Measurements from ENCODE around the gene SLC27A3. TPM values are rescaled to one million over a fixed set of nuclear protein-coding genes. Genes with fewer than 3 reads are reported as not detected.

SLC27A3 gene
- total and polyA plus RNA-seq, 2 of the 8 experiments (the other 6 are each of a cell fraction or from before 2014, with no cell fraction given) = 39.1 to 40.1 TPM

DNA sequence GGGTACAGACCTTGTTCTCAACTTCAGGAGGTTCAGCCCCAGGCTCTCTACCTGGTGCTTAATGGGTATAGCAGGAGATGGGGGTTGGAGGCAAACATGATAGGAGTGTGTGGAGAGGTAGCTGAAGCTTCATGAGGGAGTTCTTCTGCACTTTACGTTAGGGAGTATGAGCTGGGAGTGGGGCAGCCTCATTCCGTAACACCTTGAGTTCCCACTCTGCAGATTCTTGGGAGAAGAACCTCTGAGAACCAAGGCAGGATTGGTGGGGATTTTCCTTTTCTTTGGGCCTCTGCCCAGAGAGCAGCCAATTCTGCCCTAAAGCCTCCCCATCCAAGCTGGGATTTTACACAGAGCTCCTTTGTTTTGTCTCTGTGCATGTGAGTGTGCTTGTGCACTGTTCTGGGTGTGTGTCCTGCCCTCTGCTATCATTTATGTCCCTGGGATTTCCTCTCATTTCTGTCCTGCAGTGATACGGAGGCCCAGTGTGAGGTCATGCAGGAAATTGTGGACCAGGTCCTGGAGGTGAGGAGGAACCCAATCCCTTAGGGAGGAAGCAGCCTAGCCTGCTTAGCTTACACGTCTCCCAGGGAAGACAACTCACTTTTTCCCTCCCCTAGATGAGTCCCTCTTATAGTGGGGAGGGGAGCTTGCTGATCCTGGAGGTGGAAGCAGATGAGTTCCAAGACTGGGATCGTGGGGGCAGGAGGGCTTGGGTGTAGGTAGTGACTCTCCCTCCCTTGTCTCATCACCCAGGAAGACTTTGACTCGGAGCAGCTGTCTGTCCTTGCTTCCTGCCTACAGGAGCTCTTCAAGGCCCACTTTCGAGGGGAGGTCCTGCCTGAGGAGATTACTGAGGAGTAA is 11.6 kb upstream of the SLC27A3 start:
- H3K27me3 ChIP-seq (replicated peaks in 1 of 4; ENCODE audit: control insufficient read depth in 3 of 4, extremely low read depth in 1 of 4, insufficient read depth in 3 of 4, low read length in 3 of 4) = no peaks in the 10 kb centered on the region
- H2AK5ac ChIP-seq (ENCODE audit: low read depth, low read length) = no peak overlapping the region
- H4K5ac ChIP-seq (ENCODE audit: insufficient read length, low read depth, low read length) = no peak overlapping the region
- H3K18ac ChIP-seq (ENCODE audit: extremely low read depth, low read length) = no peak overlapping the region
- CTCF ChIA-PET (ENCODE audit: partially characterized antibody) = interaction anchor here (0.6 to 12.1 kb wide), 7 partner anchors 9 to 88 kb away, joined by 3 to 172 read pairs (median 7); partner anchors contain the start of genes ILF2, NPR1 and SLC27A3
- H3K36me3 ChIP-seq (ENCODE audit: control insufficient read depth in 2 of 4, insufficient read depth in 4 of 4, low read length in 3 of 4) = peaks cover 19 to 71% (median 63%) of the 10 kb centered on the region in 4 experiments
- H3K4me2 ChIP-seq (ENCODE audit: insufficient read depth in 1 of 2, low read depth in 2 of 2, low read length in 2 of 2) = no peak overlapping the region
- H2BK120ac ChIP-seq (replicated peaks; ENCODE audit: low read depth, low read length) = no peak overlapping the region
- TF ChIP-seq TAF1 (IDR thresholded peaks at IDR 0.05; ENCODE audit: low read depth, low read length) (no peak), SP2 (IDR thresholded peaks at IDR 0.05; ENCODE audit: low read length) (no peak), CREB1 (IDR thresholded peaks at IDR 0.05) (no peak), NANOG (IDR thresholded peaks at IDR 0.05; ENCODE audit: insufficient read depth, low read depth, low read length, poor library complexity, severe bottlenecking) (no peak)
- TF ChIP-seq, protein P1, sequence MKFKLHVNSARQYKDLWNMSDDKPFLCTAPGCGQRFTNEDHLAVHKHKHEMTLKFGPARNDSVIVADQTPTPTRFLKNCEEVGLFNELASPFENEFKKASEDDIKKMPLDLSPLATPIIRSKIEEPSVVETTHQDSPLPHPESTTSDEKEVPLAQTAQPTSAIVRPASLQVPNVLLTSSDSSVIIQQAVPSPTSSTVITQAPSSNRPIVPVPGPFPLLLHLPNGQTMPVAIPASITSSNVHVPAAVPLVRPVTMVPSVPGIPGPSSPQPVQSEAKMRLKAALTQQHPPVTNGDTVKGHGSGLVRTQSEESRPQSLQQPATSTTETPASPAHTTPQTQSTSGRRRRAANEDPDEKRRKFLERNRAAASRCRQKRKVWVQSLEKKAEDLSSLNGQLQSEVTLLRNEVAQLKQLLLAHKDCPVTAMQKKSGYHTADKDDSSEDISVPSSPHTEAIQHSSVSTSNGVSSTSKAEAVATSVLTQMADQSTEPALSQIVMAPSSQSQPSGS (IDR thresholded peaks at IDR 0.05; ENCODE audit: low read length) = no peak
- no peak overlapping the region for H3K23ac ChIP-seq (ENCODE audit: insufficient read length)
- no peak overlapping the region for H3K14ac ChIP-seq (ENCODE audit: insufficient read length)
- no peak overlapping the region for H3K4me3 ChIP-seq (ENCODE audit: extremely low read depth in 1 of 4, insufficient read depth in 2 of 4, low read depth in 3 of 4, low read length in 4 of 4)
- no peak overlapping the region for H3K9ac ChIP-seq (replicated peaks in 1 of 4; ENCODE audit: extremely low read depth in 1 of 4, low read depth in 3 of 4, low read length in 3 of 4)
- no peak overlapping the region for H2BK12ac ChIP-seq (ENCODE audit: low read depth, low read length)
- POLR2A ChIA-PET (ENCODE audit: partially characterized antibody) = interaction anchor here (0.6 to 2.2 kb wide), 6 partner anchors 9 to 129 kb away, joined by 3 to 7 read pairs (median 4); no protein-coding TSS in a partner anchor
- H3K4ac ChIP-seq (replicated peaks; ENCODE audit: insufficient read length, low read depth, low read length) = no peak overlapping the region
- no peak overlapping the region for H2AFZ ChIP-seq (ENCODE audit: low read length)
- H4K91ac ChIP-seq (replicated peaks; ENCODE audit: insufficient read length, low read length) = no peak overlapping the region
- no peaks in the 10 kb centered on the region for H3K79me1 ChIP-seq (ENCODE audit: low read depth, low read length)
- no peaks in the 10 kb centered on the region for H4K20me1 ChIP-seq (replicated peaks in 1 of 2; ENCODE audit: control insufficient read depth in 1 of 2, insufficient read depth in 2 of 2, low read length in 2 of 2)
- H4K8ac ChIP-seq (ENCODE audit: extremely low read depth, insufficient read depth, low read length) = no peak overlapping the region
- FAIRE-seq = no peak
- no peaks in the 10 kb centered on the region for H3K79me2 ChIP-seq (ENCODE audit: control insufficient read depth in 1 of 2, insufficient read depth in 2 of 2, low read length in 2 of 2)
- no peaks in the 10 kb centered on the region for H3K23me2 ChIP-seq (ENCODE audit: low read depth, low read length)
- no peak overlapping the region for H3K56ac ChIP-seq (replicated peaks; ENCODE audit: insufficient read length, low read depth, low read length)
- H3K27ac ChIP-seq (ENCODE audit: low read depth, low read length) = no peak overlapping the region
- H3K9me3 ChIP-seq (ENCODE audit: insufficient read depth in 2 of 2, low read depth in 1 of 2, low read length in 1 of 2) = no peaks in the 10 kb centered on the region
- H3K4me1 ChIP-seq (replicated peaks in 1 of 4; ENCODE audit: control insufficient read depth in 3 of 4, insufficient read depth in 4 of 4, low read length in 3 of 4) = no peaks in the 10 kb centered on the region
- WGBS, 2 experiments (ENCODE audit: extremely low coverage in 1 of 2, insufficient coverage in 1 of 2, insufficient read length in 1 of 2, insufficient replicate concordance in 2 of 2, low coverage in 1 of 2, low lambda C conversion rate in 2 of 2, missing lambda C conversion rate in 1 of 2) = 89% methylated on average over 7 of the region's 7 CpGs; no CpG with 5 or more reads in 1 of the 2 experiments
- no peak overlapping the region for H2BK20ac ChIP-seq (ENCODE audit: low read length)
- DNase-seq (ENCODE audit: low read depth in 1 of 2, low spot score in 2 of 2) = no peak
- no peak overlapping the region for H2BK5ac ChIP-seq (ENCODE audit: low read depth, low read length)
- no peak overlapping the region for H2BK15ac ChIP-seq (ENCODE audit: low read length)

Measured in H1 (cell line).